ENCODE results near the gene STARD13.

The STARD13 gene, protein sequence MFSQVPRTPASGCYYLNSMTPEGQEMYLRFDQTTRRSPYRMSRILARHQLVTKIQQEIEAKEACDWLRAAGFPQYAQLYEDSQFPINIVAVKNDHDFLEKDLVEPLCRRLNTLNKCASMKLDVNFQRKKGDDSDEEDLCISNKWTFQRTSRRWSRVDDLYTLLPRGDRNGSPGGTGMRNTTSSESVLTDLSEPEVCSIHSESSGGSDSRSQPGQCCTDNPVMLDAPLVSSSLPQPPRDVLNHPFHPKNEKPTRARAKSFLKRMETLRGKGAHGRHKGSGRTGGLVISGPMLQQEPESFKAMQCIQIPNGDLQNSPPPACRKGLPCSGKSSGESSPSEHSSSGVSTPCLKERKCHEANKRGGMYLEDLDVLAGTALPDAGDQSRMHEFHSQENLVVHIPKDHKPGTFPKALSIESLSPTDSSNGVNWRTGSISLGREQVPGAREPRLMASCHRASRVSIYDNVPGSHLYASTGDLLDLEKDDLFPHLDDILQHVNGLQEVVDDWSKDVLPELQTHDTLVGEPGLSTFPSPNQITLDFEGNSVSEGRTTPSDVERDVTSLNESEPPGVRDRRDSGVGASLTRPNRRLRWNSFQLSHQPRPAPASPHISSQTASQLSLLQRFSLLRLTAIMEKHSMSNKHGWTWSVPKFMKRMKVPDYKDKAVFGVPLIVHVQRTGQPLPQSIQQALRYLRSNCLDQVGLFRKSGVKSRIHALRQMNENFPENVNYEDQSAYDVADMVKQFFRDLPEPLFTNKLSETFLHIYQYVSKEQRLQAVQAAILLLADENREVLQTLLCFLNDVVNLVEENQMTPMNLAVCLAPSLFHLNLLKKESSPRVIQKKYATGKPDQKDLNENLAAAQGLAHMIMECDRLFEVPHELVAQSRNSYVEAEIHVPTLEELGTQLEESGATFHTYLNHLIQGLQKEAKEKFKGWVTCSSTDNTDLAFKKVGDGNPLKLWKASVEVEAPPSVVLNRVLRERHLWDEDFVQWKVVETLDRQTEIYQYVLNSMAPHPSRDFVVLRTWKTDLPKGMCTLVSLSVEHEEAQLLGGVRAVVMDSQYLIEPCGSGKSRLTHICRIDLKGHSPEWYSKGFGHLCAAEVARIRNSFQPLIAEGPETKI

GRCh38 chr13:33285420-33286124 lies at the start of gene STARD13:
Gene STARD13, minus strand, starts transcription at chr13:33285755. Its CDS starts 117 bp downstream, at chr13:33285638.
- peak; percentile 32 for DNase-seq

DNA sequence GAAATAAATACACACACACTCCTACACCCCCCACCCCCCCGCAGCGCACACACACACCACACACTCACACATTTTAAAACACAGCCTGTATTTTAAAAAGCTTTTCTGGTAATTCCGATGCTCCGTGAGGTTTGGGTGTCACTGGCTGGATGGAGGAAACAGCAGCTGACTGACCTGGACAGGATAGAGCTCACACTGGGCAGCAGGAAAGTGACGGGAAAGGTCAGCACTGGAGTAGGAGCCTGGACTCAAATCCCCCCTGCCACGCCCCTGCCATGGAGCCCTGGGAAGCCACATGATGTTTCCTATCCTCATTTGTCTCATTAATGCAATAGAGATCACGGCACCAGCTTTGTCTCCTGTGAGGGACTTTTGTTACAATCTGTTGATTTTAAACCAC lies 49.3 kb upstream of the STARD13 start:
- DNase-seq, result no peak

DNA sequence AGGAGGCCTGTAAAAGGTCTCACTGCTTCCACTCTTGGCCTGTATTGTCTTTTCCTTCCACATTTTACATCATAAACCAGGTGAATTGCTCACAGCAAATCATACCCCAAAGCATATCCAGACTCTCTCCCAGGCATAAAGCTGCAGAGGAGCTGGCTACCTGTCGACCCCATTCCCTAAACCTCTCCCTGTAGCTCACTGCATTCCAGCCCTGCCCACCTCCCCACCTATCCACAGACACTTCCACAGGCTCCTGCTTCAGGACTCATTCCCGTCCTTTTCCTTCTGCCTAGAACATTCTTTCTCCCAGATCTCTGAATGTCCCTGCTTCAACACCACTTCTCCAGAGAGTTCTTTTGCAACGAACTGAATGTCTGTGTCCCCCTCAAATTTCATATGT lies 46.4 kb upstream of the STARD13 start:
- no peak for DNase-seq

GRCh38 chr13:33330483-33330882 lies 44.9 kb upstream of the STARD13 start:
- DNase-seq, result no peak

GRCh38 chr13:33328701-33329100 lies 43.1 kb upstream of the STARD13 start:
- no peak for DNase-seq

DNA sequence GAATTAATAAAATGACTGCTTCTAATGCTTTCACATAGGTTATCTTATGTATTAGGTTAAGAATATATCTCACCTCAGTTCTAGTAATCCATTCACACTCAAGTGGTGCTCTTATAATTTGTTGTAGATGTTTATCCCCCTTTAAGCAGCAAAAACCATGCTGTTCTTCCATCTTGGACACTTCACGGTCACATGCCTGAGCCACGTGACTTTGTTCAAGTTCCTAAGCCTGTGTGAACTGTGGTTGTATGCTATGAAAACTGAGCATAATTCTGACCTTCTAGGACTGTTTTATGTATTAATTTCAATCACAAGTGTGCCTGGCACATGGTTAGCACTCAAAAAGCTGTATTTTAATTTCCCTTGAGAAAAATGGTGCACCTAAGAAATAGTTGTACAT lies 41.2 kb upstream of the STARD13 start:
- DNase-seq, result no peak

GRCh38 chr13:33326246-33326645 lies 40.7 kb upstream of the STARD13 start:
- no peak for DNase-seq

DNA sequence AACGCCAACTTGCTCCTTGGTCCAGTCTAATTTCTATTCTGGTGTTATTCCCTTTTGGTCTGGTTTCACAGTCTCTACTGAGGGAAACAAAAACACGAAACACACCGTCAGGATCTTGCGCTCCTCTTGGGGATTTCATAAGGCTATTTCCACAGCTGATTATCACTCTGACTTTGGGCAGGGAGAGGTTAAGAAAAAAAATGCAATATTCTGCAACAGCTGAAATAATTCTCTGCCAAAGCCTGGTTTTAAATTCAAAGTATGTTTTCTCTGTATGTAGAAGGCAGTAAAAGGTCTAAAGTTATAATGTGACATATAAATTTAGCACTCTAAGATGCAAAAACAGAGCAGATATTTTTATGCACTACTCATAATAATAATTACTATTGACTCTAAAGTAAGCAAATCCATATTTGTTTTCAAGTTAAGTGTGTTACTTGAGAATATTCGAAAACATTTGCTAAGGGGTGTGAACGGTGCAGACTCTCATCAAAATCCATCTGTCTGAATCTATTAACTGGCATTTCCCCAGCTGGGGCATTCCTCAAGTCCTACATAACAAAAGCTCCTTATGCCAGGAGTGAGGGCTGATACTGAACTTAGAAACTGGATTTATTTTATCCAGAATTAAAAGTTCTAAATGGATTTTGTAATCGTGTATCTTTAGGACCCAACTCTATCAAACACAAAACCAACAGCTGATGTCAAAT lies 38.4 kb upstream of the STARD13 start:
- DNase-seq, result no peak

DNA sequence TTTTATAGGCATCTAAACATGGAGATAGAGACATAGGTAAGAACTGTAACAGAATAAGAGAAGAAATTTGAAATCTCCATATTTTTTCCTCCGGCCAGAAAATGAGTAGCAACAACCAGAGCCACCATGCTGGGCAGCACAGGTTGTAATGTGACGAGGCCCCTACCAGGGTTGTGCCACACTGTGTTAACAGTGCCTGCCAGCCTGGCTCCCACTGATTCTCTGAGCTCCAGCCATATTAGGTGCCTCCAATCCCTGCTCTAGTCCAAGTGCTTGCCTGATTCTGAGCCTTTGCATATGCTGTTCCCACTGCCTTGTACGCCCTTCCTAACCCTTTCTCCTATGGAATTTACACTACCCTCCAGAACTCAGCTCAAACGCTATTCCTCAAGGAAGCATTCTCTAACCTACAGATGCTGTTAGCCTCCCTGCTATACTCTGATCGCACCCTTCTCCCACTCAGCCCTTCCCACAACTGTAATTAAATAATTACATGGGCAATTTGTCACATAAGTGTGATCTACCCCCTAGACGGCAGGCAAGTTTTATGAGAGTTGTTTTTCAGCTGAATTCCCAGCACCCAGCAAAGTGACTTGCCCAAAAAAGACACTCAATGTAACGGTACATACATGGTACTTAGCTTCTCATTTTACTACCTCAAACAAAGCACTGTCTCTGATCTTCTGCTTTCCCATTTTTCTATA lies 37.6 kb upstream of the STARD13 start:
- no peak for DNase-seq

DNA sequence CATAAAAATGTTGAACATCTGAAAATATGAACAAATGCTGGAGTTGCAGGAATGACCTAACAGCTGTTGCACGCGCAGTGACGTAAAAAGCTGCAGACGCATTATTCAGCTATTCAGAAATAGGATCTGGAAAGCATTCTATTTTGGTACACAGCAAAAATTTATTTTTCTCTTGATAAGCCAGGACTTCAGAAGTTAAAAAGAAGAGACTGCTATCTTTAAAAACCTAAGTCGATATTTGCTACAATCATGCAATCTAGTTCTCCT lies 36.9 kb upstream of the STARD13 start:
- no peak for DNase-seq

DNA sequence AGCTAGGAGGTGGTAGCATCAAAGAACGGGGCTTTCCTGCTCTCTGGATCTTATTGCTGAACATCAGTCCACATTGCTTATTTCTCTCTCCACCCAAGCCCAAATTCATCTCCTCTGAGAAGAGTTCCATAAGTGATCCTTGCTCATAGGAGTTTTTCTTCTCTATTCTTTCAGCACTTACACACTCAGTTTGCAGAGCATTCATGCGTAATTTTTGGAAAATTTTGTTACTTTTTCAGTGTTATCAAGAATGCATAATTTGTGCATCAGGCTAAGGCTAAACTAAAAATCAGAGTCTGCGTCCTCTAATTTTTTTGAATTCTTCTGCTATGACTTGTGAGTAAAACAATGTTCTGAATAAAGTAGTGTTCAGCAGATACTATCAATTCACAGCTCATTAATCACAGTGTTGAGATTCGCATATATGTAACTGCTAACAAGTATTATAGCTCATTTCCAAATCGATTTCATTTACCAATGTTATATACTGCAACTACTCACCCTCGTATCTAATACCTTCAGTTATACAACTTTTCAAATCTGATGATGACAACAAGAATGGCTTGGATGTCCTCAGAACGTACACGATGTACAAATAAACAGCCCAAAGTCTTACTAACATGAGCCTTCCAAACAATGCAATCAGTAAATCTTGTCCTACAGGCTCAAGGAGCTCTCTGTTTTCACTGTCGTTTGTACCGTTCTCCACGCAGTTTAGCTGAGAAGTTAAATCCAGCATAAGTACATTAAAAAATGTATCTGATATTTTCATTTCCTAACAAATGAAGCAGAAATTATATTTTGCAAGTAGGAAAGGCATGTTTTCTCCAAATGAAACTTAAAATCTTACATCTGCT lies 36.4 kb upstream of the STARD13 start:
- no peak for DNase-seq

DNA sequence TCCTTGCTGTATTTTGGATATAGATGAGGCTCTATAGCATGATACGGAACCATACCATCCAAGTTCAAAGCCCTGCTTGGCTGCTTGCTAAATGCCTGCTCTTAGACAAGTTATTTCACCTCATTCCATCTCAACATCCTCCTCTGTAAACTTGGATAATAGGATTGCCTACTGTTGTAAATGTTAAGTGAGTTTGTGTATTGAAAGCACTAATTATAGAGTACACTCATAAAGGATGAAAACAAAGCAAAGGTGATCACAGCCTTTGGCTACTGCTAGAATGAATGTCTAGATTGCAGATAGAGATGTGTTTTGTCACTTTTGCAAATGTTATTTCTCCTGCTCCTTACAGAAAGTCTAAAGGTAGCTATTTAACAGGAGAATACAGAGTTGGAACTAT lies 34.3 kb upstream of the STARD13 start:
- no peak for DNase-seq

DNA sequence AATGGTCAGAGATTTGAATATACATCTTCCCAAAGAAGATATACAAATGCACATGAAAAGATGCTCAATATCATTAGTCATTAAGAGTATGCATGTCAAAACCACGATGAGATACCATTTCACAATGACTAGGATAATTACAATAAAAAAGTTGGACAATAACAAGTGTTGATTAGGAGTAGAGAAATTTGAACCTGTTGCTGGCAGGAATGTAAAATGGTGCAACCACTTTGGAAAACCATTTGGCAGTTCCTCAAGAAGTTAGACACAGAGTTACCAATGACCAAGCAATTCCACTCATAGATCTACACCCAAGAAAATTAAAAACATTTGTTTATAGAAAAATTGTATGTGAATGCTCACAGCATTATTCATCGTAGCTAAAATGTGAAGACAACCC lies 33.2 kb upstream of the STARD13 start:
- DNase-seq, result no peak

- DNase-seq, result no peak
Measured at GRCh38 chr13:33318037-33318436, 32.5 kb upstream of the STARD13 start.

GRCh38 chr13:33316890-33317289 lies 31.3 kb upstream of the STARD13 start:
- DNase-seq, result no peak

GRCh38 chr13:33313504-33313903 lies 27.9 kb upstream of the STARD13 start:
- no peak for DNase-seq

DNA sequence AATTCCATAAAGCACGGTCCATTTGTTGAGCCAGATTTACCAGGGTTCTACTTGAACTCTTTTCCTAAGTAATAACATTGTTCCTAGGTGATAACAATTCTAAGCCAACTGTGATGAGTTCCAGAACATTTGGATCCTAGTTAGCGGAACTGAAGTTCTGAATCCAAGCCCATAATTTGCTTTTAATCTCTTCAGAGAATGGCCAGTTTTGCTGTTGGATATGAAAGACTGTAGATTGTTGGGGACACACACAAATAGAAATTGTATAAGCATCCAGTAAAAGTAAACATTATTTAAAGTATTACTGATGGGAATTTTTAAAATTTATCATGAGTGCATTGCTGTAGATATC lies 27.3 kb upstream of the STARD13 start:
- no peak for DNase-seq

GRCh38 chr13:33312150-33312860 lies 26.8 kb upstream of the STARD13 start:
- DNase-seq, result no peak

DNA sequence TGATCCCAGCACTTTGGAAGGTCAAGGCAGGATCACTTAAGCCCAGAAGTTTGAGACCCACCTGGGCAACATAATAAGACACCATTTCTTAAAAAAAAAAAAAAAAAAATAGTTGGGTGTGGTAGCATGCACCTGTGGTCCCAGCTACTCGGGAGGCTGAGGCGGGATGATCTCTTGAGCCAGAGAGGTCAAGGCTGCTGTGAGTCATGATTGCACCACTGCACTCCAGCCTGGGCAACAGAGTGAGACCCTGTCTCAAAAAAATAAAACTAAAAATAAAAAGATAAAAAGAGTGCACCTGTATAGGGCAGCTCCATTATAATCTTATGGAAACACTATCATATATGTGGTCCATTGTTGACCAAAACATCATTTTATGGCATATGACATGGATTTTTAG lies 25.5 kb upstream of the STARD13 start:
- no peak for DNase-seq
